K562 (cell line): Measurements from ENCODE around the gene C4orf54. TPM values are rescaled to one million over a fixed set of nuclear protein-coding genes. Genes with fewer than 3 reads are reported as not detected.

Source experiments
- CTCFL ChIP-seq: IDR thresholded peaks from 2 replicates; pipeline ENCODE4 v1.6.1; 2011; ENCODE audit warnings: borderline replicate concordance, low read depth, mild to moderate bottlenecking, moderate library complexity, low read length; ENCODE audit not compliant: insufficient read depth, poor library complexity, severe bottlenecking
- EGR1 ChIP-seq: fragments of 450-650 bp; conservative IDR thresholded peaks from 2 replicates; pipeline ENCODE4 v1.6.1; 2017; ENCODE audit warnings: mild to moderate bottlenecking
- HBP1 ChIP-seq: fragments of 450-650 bp; formaldehyde crosslinking; IDR thresholded peaks from 2 replicates; pipeline ENCODE4 v1.4.0; 2022; ENCODE audit warnings: missing genetic modification characterization
- HDAC8 ChIP-seq: fragments of 450-650 bp; IDR thresholded peaks from 2 replicates; pipeline ENCODE4 v1.6.1; 2016; ENCODE audit warnings: mild to moderate bottlenecking, missing genetic modification characterization, moderate library complexity, missing compliant biosample characterization
- MAX ChIP-seq: sonication (generic); formaldehyde crosslinking; IDR thresholded peaks from 2 replicates; pipeline ENCODE4 v1.9.0; 2022; ENCODE audit warnings: mild to moderate bottlenecking, missing genetic modification reagents
- MXI1 ChIP-seq: IDR thresholded peaks from 2 replicates; pipeline ENCODE4 v1.6.1; 2011; ENCODE audit warnings: low read depth, mild to moderate bottlenecking, improper control_type of control experiment, low read length
- NFE2 ChIP-seq: IDR thresholded peaks from 2 replicates; pipeline ENCODE4 v1.6.1; 2014; ENCODE audit warnings: antibody characterized with exemption, low read depth
- PATZ1 ChIP-seq: fragments of 250-450 bp; sonication (Bioruptor Pico); IDR thresholded peaks from 2 replicates; pipeline ENCODE4 v1.5.0; 2020; ENCODE audit warnings: mild to moderate bottlenecking, borderline replicate concordance
- RFX7 ChIP-seq: fragments of 250-450 bp; sonication (Bioruptor Pico); IDR thresholded peaks from 2 replicates; pipeline ENCODE4 v1.5.1; 2021; ENCODE audit warnings: mild to moderate bottlenecking
- ZBTB9 ChIP-seq: fragments of 450-650 bp; formaldehyde crosslinking; IDR thresholded peaks from 2 replicates; pipeline ENCODE4 v1.4.0; 2020; ENCODE audit warnings: mild to moderate bottlenecking, moderate library complexity
- ZNF589 ChIP-seq: fragments of 200-800 bp; sonication (Bioruptor generic); IDR thresholded peaks from 2 replicates; pipeline ENCODE4 v1.6.1; 2016; ENCODE audit warnings: low read depth, missing genetic modification characterization, missing compliant biosample characterization
- polyA plus RNA-seq, 8 experiments: library from polyadenylated mRNA; depleted of rRNA in 4 of 8; stranded (reverse) in 5 of 8; unstranded in 3 of 8; fragments of >200 nt; fragmentation: Nextera tagmentation in 2 of 8; fragmentation: Illumina TruSeq in 1 of 8; extraction: Ambion mirVana in 2 of 8; extraction: Trizol in 1 of 8; gene quantifications; 2 replicates each; pipeline versions ENCODE4 v1.2.1 to v1.2.3, GENCODE V29; 2011 to 2014; ENCODE audit warnings: inconsistent platforms in 1 of 8, missing spikeins in 1 of 8
- total RNA-seq, 7 experiments: library from RNA; depleted of rRNA in 6 of 7; stranded (reverse); fragments of >200 nt in 6 of 7; fragmentation: Illumina TruSeq in 2 of 7; extraction: Trizol in 2 of 7; gene quantifications; 2 replicates each; pipeline versions ENCODE4 v1.2.1 to v1.2.3, GENCODE V29; 2011 to 2021; ENCODE audit warnings: low replicate concordance in 1 of 7

The C4orf54 gene
- total and polyA plus RNA-seq, 9 of the 15 experiments (the other 6 are each of a cell fraction or from before 2014, with no cell fraction given), result not detected

GRCh38 chr4:99687120-99687519 is 29.5 kb upstream of the C4orf54 start (continued):
- TF ChIP-seq CTCFL (no peak), ZNF589 (CRISPR knock-in tag) (no peak), HDAC8 (tag) (no peak), NFE2 (no peak), MAX (no peak), RFX7 (CRISPR knock-in tag) (no peak), ZBTB9 (CRISPR knock-in tag) (no peak), MXI1 (no peak), HBP1 (no peak), EGR1 (no peak), PATZ1 (CRISPR knock-in tag) (no peak)
